Right lobe of liver (tissue), 4 donors: ENCODE results near the gene LPIN3.

Experiments
- CTCF ChIP-seq, 4 donors: fragments of 200-600 bp in 3 of 4; fragments of 450-650 bp in 1 of 4; IDR thresholded peaks; one replicate each; pipeline versions ENCODE4 v1.5.1 to v1.8.0; 2016 to 2022; ENCODE audit warnings: antibody characterized with exemption in 4 of 4, mild to moderate bottlenecking in 2 of 4
- POLR2A ChIP-seq: fragments of 450-650 bp; IDR thresholded peaks from one replicate; pipeline ENCODE4 v1.6.1; 2017; ENCODE audit warnings: antibody characterized with exemption, mild to moderate bottlenecking
- donor health status: DM: no; HTN: no; CAD: no.
- donor health status: DM: no; HTN: no; CAD: no.
- donor health status: DM: no; HTN: yes; CAD: no.

GRCh38 chr20:41342474-41343464 is 2.1 kb downstream of the LPIN3 start:
- TF ChIP-seq CTCF (IDR thresholded peaks at IDR 0.05) (no peak), POLR2A (no peak)
